Panc1 (cell line): ENCODE results near the gene INPP5A.

ENCODE experiments used
- CTCF ChIP-seq: fragments of 450-650 bp; IDR thresholded peaks from 2 replicates; pipeline ENCODE4 v1.5.1; 2017; ENCODE audit warnings: mild to moderate bottlenecking
- POLR2AphosphoS5 ChIP-seq: IDR thresholded peaks from 2 replicates; pipeline ENCODE4 v1.6.1; 2012; ENCODE audit warnings: mild to moderate bottlenecking, low read depth, low read length, moderate library complexity
- SIN3A ChIP-seq: IDR thresholded peaks from 2 replicates; pipeline ENCODE4 v1.6.1; 2012; ENCODE audit warnings: low read depth, mild to moderate bottlenecking, low read length, moderate library complexity, borderline replicate concordance; ENCODE audit not compliant: insufficient read depth

- TF ChIP-seq CTCF = no peak
- TF ChIP-seq POLR2AphosphoS5 = no peak
- no peak for TF ChIP-seq SIN3A
Measured at GRCh38 chr10:132781556-132781955, 244.0 kb downstream of the INPP5A start.
